HG02588 (cell line): Measurements from ENCODE around the gene JARID2.

Experiments
- ATAC-seq: cut with Tn5 transposase; IDR thresholded peaks from one replicate; pipeline ENCODE4 v1.9.1; 2021; ENCODE audit warnings: mild to moderate bottlenecking, moderate library complexity; ENCODE audit not compliant: unreplicated experiment

JARID2 gene

GRCh38 chr6:15368873-15369272 is 123.0 kb downstream of the JARID2 start:
- ATAC-seq, result no peak

DNA sequence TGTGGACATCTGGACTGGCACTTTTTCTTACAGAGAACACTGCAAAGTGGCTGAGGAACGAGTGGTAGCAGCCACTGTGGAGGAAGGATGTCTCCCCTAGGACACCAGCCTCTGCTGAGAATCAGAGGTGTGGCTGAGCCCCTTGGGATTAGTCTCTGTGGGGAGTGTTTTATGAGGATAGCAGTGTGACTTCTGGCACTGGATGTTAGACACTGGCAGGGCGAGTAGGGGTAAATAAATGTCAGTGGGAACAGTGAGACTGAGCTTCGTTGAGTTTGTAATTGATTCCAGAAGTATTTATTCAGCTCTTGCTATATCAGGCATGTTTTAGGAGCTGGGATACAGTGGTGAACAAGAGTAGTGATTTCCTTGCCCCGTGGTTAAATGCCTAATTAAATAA is 124.0 kb downstream of the JARID2 start:
- no peak for ATAC-seq

DNA sequence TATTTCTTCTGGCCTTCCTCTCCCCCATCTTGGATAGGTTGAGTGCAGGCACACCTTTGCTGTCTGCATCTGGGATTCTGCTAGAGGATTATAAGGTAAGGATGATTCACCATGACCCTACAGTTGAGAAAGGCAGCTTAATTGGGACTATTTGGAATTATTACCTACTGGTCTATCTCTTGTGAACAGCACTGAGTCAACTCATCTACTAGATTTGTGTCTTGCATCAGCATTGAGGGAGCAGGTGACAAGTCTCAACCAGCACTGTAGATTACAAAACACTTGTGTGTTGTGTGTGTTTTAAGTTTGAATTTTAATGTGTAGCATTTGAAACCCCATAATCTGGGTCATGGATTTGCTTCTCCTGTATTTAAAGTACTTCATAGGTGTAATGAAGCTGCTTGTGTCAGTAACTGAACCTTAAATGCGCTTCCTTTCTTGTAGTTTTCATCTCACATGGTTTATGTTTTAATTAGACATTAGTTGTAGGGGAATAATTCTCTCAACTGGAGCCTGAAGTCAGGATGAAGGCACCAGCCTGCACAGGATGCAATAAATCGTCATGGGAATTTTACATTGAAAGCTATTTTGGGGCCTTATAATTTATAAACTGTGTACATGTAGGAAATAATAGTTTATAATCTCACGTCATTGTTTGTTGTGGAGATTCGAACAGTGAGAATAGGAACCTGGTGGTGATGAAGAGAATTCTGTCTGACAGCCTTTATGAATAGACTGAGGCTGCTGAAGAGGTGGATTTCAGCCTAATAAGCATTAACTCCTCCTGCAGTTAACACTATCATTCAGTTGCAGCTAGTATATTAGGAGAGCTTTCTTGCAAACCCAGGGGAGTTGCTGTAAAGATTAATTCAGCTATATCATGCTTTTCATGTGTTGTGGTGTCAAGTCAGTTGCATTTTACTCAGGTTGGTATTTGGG is 125.1 kb downstream of the JARID2 start:
- ATAC-seq, result no peak

- no peak for ATAC-seq
Observed at GRCh38 chr6:15372932-15373331, 127.1 kb downstream of the JARID2 start.

- ATAC-seq, result no peak
Observed at GRCh38 chr6:15374119-15374518, 128.2 kb downstream of the JARID2 start.

- no peak for ATAC-seq
Observed at GRCh38 chr6:15375018-15375417, 129.1 kb downstream of the JARID2 start.

DNA sequence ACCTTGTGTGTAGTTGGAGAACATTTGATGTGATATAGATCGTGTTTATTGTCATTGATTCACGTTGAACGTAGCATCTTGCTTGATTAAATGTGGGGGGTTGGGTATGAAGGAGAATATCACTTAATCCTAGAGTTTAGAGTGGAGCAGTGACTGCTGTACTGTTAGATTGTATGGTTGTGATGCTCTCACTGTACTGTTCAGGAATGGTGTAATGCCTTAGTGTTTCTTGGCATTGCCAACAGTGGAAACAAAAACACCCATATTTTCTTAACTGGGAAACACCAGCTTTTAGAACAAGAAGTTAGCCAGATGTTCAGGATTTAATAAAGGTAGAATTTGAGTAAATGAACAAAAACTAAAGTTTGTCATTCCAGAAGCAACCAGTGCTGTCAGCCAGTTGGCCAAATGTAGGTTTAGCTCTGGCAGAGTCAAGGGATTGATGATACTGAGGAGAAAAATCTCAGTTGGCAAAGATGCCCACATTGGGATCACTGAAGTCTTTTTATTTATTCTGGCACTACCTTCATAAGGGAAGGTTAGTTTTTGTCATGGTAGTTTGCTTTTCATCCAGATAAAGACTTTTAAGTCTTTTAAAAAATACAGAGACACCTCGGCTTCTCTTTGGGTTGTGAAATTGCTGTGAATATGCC is 129.9 kb downstream of the JARID2 start:
- ATAC-seq, result no peak

GRCh38 chr6:15376900-15377487 is 131.1 kb downstream of the JARID2 start:
- ATAC-seq, result no peak

GRCh38 chr6:15378272-15378671 is 132.4 kb downstream of the JARID2 start:
- ATAC-seq, result no peak

DNA sequence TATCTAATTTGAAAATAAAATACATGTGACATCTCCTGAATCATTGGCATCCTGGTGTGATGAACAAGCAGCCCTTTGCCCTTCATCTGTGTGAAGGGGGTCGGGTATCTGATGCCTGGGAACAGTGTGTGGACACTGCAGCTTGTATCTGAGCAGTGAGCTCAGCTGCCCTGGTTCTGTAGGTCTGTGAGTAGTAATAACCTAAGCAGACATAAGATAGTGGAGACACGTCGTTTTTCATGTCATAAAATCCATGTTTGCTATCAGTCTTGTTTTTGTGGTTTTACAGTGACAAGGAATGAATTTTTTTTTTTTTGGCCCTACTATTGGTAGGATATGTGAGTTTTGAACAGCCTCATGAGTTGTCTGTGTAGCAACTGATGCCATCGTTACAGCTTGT is 133.0 kb downstream of the JARID2 start:
- ATAC-seq, result no peak

DNA sequence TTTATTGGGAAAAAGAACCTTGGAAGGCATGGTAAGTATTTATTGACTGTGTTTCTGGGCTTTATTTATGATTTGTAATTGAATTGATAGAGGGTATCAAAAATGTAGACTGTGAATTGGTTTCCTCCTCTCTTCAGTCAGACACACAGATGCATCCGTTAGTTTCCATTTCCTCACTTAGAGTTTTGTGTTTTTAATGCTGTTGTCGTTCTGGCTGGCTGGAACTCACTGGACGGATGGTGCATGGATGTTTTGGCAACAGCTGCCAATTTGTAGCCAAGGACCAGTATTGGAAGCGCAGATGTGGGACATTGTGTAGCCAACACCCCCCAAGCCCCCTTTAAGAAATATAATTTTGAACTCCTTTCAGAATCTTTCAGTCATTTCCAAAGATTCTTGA is 134.5 kb downstream of the JARID2 start:
- no peak for ATAC-seq

GRCh38 chr6:15382089-15382488 is 136.2 kb downstream of the JARID2 start:
- ATAC-seq, result no peak

GRCh38 chr6:15382712-15383111 is 136.8 kb downstream of the JARID2 start:
- no peak for ATAC-seq

- ATAC-seq, result no peak
Observed at GRCh38 chr6:15384901-15385300, 139.0 kb downstream of the JARID2 start.

- no peak for ATAC-seq
Observed at GRCh38 chr6:15385521-15385920, 139.7 kb downstream of the JARID2 start.

DNA sequence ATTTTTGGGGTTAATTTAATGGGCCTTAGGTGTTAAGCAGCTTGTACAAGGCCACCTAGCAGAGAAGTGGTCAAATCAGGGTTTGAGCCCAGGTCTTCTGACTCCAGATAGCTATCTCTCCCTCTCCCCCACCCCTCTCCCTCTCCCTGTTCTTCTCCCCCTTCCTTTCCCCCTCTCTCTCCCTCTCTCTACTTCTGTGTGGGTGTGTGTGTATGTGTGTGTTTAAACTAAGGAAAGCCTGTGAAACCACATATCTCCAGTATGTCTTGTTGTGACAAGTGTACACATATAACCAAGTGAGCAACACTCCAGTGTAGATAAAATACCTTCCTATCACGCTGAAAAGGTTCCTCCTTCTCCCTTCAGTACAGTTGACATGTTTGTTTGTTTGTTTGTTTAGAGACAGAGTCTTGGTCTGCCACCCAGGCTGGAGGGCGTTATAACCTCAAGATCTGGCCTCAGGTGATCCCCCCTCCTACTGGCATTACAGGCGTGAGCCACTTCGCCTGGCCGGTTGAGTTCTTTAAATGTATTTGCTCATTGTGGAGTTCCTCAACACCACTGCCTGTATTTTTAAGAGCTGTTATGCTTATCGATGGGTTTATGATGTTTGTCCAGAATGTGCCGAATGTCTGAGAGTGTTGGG is 140.4 kb downstream of the JARID2 start:
- no peak for ATAC-seq

- no peak for ATAC-seq
Observed at GRCh38 chr6:15386756-15387112, 140.9 kb downstream of the JARID2 start.

- no peak for ATAC-seq
Observed at GRCh38 chr6:15387118-15387517, 141.2 kb downstream of the JARID2 start.

GRCh38 chr6:15389084-15389764 is 143.4 kb downstream of the JARID2 start:
- ATAC-seq, result no peak

DNA sequence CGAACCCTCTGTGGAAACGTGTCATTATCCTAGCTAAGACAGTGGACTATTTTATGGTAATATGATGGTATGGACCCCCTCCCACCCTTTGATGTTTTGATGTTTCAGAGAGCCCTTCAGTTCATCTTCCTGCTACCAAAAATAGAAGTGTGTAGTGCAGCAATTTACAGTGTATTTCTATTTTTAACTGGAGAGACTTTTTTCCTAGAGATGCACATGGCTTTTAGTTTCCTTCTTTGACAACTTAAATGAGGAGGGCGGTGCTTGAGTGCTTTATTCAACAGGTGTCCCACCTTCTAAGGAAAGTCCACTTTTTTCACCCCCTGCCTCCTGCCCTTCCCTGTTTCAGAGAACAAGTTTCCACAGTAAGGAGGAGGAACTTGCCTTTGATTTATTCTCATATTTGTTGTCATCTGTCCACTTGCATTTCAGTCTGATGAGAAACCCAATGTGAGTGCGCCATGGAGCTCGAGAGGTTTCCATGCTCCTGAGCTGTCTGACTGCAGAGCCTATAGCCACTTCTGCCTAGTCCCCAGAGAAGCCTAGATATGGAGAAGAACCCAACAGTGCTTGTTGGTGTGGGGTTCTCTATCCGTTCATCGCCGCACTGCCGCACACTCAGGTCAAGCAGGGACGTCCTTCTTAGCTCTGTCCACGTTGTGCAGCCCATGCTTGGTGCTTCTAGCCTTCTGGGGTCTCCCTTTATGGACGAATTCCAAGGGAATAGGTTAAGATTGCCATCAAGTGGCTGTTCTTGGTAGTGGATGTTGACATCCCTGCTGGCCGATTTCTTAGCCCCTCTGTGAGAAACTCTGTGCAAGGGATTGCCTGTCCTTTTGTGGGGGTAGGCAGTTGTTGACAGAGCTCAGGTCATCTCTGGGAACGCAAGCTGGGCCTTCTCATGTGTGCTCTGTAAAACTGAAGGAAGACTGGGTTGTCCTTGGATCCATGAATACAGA is 144.2 kb downstream of the JARID2 start:
- no peak for ATAC-seq
